ENCODE data around the gene SLC4A3. TPM values are rescaled to one million over a fixed set of nuclear protein-coding genes. Genes with fewer than 3 reads are reported as not detected.

The SLC4A3 gene
- total RNA-seq, 1 experiment from 2014 or later = 13.5 TPM

DNA sequence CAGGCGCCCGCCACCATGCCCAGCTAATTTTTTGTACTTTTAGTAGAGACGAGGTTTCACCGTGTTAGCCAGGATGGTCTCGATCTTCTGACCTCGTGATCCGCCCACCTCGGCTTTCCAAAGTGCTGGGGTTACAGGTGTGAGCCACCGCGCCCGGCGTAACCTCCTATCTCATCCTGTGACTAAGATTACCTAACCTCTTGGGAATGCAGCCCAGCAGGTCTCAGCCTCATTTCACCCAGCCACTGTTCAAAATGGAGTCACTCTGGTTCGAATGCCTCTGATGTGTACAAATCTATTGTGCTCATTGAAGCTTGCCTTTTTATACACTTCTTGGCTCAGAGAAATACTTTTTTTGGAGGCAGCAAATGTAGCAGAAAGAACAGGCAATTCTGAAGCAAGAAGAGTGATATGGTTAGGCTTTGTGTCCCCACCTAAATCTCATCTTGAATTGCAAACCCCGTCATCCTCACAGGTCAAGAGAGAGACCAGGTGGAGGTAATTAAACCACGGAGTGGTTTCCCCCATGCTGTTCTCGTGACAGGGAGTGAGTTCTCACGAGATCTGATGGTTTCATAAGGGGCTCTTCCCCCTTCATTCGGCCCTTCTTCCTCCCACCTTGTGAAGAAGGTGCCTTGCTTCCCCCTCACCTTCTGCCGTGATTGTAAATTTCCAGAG, 60.6 kb downstream of the SLC4A3 start:
- H3K27me3 ChIP-seq (ENCODE audit: control insufficient read depth, insufficient read depth, low read length) = no peaks in the 10 kb centered on the region
- no peak overlapping the region for H3K4me3 ChIP-seq (ENCODE audit: low read depth in 2 of 2, low read length in 2 of 2)
- in situ Hi-C loops (cut with HindIII; ENCODE audit: low pct_unique_long_range_greater_than_20kb, low sequenced_read_pairs) = no loop called here
- intact Hi-C loops (cut with micrococcal nuclease; ENCODE audit: unreplicated experiment) = loop anchor here (2.0 kb wide), 1 partner anchor 145 kb away; the partner anchor contains the start of gene CHPF
- CTCF ChIA-PET = no interaction called here
- peaks cover 5% of the 10 kb centered on the region; the same call in 1 of the 2 replicates for H3K36me3 ChIP-seq (ENCODE audit: control insufficient read depth, insufficient read depth, low read length)
- peaks cover 28% of the 10 kb centered on the region for H3K4me1 ChIP-seq (ENCODE audit: control insufficient read depth, insufficient read depth, low read length)
- H3K27ac ChIP-seq (ENCODE audit: low read length) = peak overlapping the region; percentile 34; the same call in 1 of the 2 replicates
- no peak; the same call in 1 of the 2 replicates for ATAC-seq
- TF ChIP-seq, protein P1, sequence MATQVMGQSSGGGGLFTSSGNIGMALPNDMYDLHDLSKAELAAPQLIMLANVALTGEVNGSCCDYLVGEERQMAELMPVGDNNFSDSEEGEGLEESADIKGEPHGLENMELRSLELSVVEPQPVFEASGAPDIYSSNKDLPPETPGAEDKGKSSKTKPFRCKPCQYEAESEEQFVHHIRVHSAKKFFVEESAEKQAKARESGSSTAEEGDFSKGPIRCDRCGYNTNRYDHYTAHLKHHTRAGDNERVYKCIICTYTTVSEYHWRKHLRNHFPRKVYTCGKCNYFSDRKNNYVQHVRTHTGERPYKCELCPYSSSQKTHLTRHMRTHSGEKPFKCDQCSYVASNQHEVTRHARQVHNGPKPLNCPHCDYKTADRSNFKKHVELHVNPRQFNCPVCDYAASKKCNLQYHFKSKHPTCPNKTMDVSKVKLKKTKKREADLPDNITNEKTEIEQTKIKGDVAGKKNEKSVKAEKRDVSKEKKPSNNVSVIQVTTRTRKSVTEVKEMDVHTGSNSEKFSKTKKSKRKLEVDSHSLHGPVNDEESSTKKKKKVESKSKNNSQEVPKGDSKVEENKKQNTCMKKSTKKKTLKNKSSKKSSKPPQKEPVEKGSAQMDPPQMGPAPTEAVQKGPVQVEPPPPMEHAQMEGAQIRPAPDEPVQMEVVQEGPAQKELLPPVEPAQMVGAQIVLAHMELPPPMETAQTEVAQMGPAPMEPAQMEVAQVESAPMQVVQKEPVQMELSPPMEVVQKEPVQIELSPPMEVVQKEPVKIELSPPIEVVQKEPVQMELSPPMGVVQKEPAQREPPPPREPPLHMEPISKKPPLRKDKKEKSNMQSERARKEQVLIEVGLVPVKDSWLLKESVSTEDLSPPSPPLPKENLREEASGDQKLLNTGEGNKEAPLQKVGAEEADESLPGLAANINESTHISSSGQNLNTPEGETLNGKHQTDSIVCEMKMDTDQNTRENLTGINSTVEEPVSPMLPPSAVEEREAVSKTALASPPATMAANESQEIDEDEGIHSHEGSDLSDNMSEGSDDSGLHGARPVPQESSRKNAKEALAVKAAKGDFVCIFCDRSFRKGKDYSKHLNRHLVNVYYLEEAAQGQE (IDR thresholded peaks at IDR 0.05; ENCODE audit: insufficient read depth in 1 of 2, low read depth in 2 of 2, low read length in 1 of 2) = no peak
- TF ChIP-seq POLR2AphosphoS5 (IDR thresholded peaks at IDR 0.05; ENCODE audit: low read depth, low read length) (no peak), SIN3A (IDR thresholded peaks at IDR 0.05; ENCODE audit: borderline replicate concordance, insufficient read depth, low read depth, low read length) (no peak), TCF7L2 (IDR thresholded peaks at IDR 0.05; ENCODE audit: low read depth, low read length) (no peak)
- TF ChIP-seq, protein P2, sequence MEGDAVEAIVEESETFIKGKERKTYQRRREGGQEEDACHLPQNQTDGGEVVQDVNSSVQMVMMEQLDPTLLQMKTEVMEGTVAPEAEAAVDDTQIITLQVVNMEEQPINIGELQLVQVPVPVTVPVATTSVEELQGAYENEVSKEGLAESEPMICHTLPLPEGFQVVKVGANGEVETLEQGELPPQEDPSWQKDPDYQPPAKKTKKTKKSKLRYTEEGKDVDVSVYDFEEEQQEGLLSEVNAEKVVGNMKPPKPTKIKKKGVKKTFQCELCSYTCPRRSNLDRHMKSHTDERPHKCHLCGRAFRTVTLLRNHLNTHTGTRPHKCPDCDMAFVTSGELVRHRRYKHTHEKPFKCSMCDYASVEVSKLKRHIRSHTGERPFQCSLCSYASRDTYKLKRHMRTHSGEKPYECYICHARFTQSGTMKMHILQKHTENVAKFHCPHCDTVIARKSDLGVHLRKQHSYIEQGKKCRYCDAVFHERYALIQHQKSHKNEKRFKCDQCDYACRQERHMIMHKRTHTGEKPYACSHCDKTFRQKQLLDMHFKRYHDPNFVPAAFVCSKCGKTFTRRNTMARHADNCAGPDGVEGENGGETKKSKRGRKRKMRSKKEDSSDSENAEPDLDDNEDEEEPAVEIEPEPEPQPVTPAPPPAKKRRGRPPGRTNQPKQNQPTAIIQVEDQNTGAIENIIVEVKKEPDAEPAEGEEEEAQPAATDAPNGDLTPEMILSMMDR (IDR thresholded peaks at IDR 0.05) = no peak
- no peaks in the 10 kb centered on the region for H3K9me3 ChIP-seq (ENCODE audit: control insufficient read depth, insufficient read depth, low read depth, low read length)
- BruUV-seq (replicated peaks) = no TSS peak
- POLR2A ChIA-PET = no interaction called here
- no peak for DNase-seq (ENCODE audit: low read depth, low spot score)

DNA sequence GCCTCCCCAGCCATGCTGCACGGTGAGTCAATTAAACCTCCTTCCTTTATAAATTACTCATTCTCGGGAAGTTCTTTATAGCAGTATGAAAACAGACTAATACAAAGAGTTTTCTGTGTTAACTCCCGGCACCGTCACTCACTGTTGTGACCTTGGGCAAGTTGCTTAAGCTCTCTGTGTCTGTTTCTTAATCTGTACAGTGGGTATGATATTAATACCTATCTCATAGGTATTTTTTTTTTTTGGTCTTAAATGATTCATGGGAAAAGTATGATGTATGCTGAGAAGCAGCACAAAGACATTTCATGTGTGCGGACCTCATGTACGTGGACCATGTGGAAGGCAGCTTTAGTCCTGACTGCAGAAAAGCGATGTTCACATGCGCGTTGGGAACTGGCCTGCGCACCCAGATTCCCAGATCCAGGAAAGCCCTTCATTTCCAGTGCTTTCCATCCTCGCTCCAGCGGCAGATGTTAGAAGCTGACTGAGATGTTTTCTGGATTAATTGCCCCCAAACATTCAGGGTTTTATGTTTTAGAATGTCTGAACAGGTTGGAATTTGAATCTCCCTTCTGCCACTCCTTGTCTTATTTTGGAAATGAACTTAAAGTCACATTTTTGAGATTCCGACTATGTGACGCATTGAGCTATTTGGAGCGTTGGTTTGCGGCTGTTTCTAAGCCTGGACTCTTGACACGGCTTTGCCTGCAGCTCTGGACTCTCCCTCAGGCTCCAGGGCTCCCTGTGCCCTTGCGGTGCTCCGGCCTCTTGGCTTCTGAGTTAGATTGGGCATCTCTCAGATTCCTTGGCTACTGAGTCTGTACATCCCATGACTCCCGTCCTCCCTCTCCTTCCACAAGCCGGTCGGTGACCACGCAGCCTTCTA, 61.4 kb downstream of the SLC4A3 start:
- ChIA-PET POLR2A (interaction anchor here (0.7 kb wide), 1 partner anchor 1493 kb away, joined by 4 read pairs; no protein-coding TSS in a partner anchor), CTCF (interaction anchor here (0.8 to 1.4 kb wide), 3 partner anchors 128 to 148 kb away, joined by 3 to 6 read pairs (median 4); no protein-coding TSS in a partner anchor)
- no peaks in the 10 kb centered on the region for H3K27me3 ChIP-seq (ENCODE audit: control insufficient read depth, insufficient read depth, low read length)
- ATAC-seq = peak; percentile 49
- H3K4me3 ChIP-seq (ENCODE audit: low read depth in 2 of 2, low read length in 2 of 2) = peak overlapping the region in 1 of 2 experiments; percentile 26; a peak in 2 of 4 replicates
- intact Hi-C loops (cut with micrococcal nuclease; ENCODE audit: unreplicated experiment) = loop anchor here (1.0 to 2.0 kb wide), 2 partner anchors 47 to 146 kb away; partner anchors contain the start of gene CHPF
- peak overlapping the region; percentile 34; the same call in 1 of the 2 replicates for H3K27ac ChIP-seq (ENCODE audit: low read length)
- in situ Hi-C loops (cut with HindIII; ENCODE audit: low pct_unique_long_range_greater_than_20kb, low sequenced_read_pairs) = no loop called here
- no peaks in the 10 kb centered on the region for H3K9me3 ChIP-seq (ENCODE audit: control insufficient read depth, insufficient read depth, low read depth, low read length)
- peaks cover 28% of the 10 kb centered on the region for H3K4me1 ChIP-seq (ENCODE audit: control insufficient read depth, insufficient read depth, low read length)
- no peak for DNase-seq (ENCODE audit: low read depth, low spot score)
- peaks cover 5% of the 10 kb centered on the region; the same call in 1 of the 2 replicates for H3K36me3 ChIP-seq (ENCODE audit: control insufficient read depth, insufficient read depth, low read length)
- no TSS peak for BruUV-seq (replicated peaks)
- TF ChIP-seq, protein P1 (IDR thresholded peaks at IDR 0.05; ENCODE audit: insufficient read depth in 1 of 2, low read depth in 2 of 2, low read length in 1 of 2) = no peak
- TF ChIP-seq SIN3A (IDR thresholded peaks at IDR 0.05; ENCODE audit: borderline replicate concordance, insufficient read depth, low read depth, low read length) (no peak), TCF7L2 (IDR thresholded peaks at IDR 0.05; ENCODE audit: low read depth, low read length) (no peak), POLR2AphosphoS5 (IDR thresholded peaks at IDR 0.05; ENCODE audit: low read depth, low read length) (no peak)
- TF ChIP-seq, protein P2 (IDR thresholded peaks at IDR 0.05) = no peak
